Measurements from ENCODE around the gene KMT2B. TPM values are rescaled to one million over a fixed set of nuclear protein-coding genes. Genes with fewer than 3 reads are reported as not detected.

KMT2B gene
- total RNA-seq, 1 experiment from 2014 or later, result 66.6 TPM

GRCh38 chr19:35775046-35775297 lies 57.2 kb downstream of the KMT2B start:
- DNase-seq (ENCODE audit: low spot score), result no peak
- H3K9me3 Mint-ChIP-seq, result no peaks in the 10 kb centered on the region
- peak overlapping the region; percentile 53 for H3K4me3 Mint-ChIP-seq
- ChIA-PET CTCF (interaction anchor here (2.5 kb wide), 1 partner anchor 10 kb away, joined by 11 read pairs; no protein-coding TSS in a partner anchor), POLR2A (no interaction called here)
- no peak for TF ChIP-seq E2F5 (CRISPR knock-in tag; IDR thresholded peaks at IDR 0.05)
- no peak for TF ChIP-seq SP1 (CRISPR knock-in tag; conservative IDR thresholded peaks at IDR 0.05)
- TF ChIP-seq OVOL2 (CRISPR knock-in tag; IDR thresholded peaks at IDR 0.05; ENCODE audit: borderline replicate concordance), result no peak
- no peak for TF ChIP-seq AFF4 (CRISPR knock-in tag; IDR thresholded peaks at IDR 0.05; ENCODE audit: borderline replicate concordance)
- TF ChIP-seq HMGA2 (CRISPR knock-in tag; IDR thresholded peaks at IDR 0.05), result no peak
- TF ChIP-seq CREB1 (CRISPR knock-in tag; IDR thresholded peaks at IDR 0.05), result no peak
- no peak for TF ChIP-seq TP53 (CRISPR knock-in tag; IDR thresholded peaks at IDR 0.05)
- no peak for TF ChIP-seq RORB (CRISPR knock-in tag; IDR thresholded peaks at IDR 0.05)
- no peak for TF ChIP-seq FOXK1 (CRISPR knock-in tag; IDR thresholded peaks at IDR 0.05)
- H3K36me3 Mint-ChIP-seq, result no peaks in the 10 kb centered on the region
- peaks cover 30% of the 10 kb centered on the region for H3K4me1 Mint-ChIP-seq
- peaks cover 30% of the 10 kb centered on the region for H3K27me3 Mint-ChIP-seq (ENCODE audit: low read depth)
- H3K27ac Mint-ChIP-seq, result no peak overlapping the region
- ATAC-seq, result no peak

GRCh38 chr19:35775298-35776101 lies 57.7 kb downstream of the KMT2B start, which contains the start of gene ARHGAP33:
TSS of gene ARHGAP33 (plus strand) at chr19:35775564. CDS start at chr19:35775659, 95 bp downstream.
- peaks cover 30% of the 10 kb centered on the region for H3K27me3 Mint-ChIP-seq (ENCODE audit: low read depth)
- ChIA-PET CTCF (interaction anchor here (0.9 to 2.5 kb wide), 4 partner anchors 9 to 81 kb away, joined by 3 to 11 read pairs (median 4); partner anchors contain the start of gene KIRREL2), POLR2A (no interaction called here)
- H3K36me3 Mint-ChIP-seq, result no peaks in the 10 kb centered on the region
- H3K9me3 Mint-ChIP-seq, result no peaks in the 10 kb centered on the region
- peak within 1 kb of the TSS; percentile 70 for H3K4me3 Mint-ChIP-seq
- H3K4me1 Mint-ChIP-seq, result peaks cover 30% of the 10 kb centered on the region
- peak; percentile 100 for DNase-seq (ENCODE audit: low spot score)
- ATAC-seq, result peak; percentile 87
- H3K27ac Mint-ChIP-seq, result no peak within 1 kb of the TSS
- TF ChIP-seq ARID4B (CRISPR knock-in tag; IDR thresholded peaks at IDR 0.05; ENCODE audit: borderline replicate concordance) (no peak), MYBL2 (CRISPR knock-in tag; IDR thresholded peaks at IDR 0.05) (no peak), MAX (CRISPR knock-in tag; IDR thresholded peaks at IDR 0.05) (no peak), JUN (CRISPR knock-in tag; IDR thresholded peaks at IDR 0.05) (no peak), MXD4 (CRISPR knock-in tag; IDR thresholded peaks at IDR 0.05; ENCODE audit: borderline replicate concordance) (no peak), KAT7 (CRISPR knock-in tag; IDR thresholded peaks at IDR 0.05; ENCODE audit: borderline replicate concordance) (no peak), USF1 (CRISPR knock-in tag; IDR thresholded peaks at IDR 0.05) (no peak), ZMAT4 (CRISPR knock-in tag; IDR thresholded peaks at IDR 0.05) (no peak), E2F5 (CRISPR knock-in tag; IDR thresholded peaks at IDR 0.05) (peak; percentile 70; the same call in 1 of the 2 replicates), ZNF317 (CRISPR knock-in tag; IDR thresholded peaks at IDR 0.05; ENCODE audit: borderline replicate concordance, low read depth) (no peak), ATF6 (CRISPR knock-in tag; IDR thresholded peaks at IDR 0.05) (no peak), NFATC4 (CRISPR knock-in tag; IDR thresholded peaks at IDR 0.05) (no peak)
